Immature natural killer cell (primary cell): ENCODE data around the gene CNTD1. TPM values are rescaled to one million over a fixed set of nuclear protein-coding genes. Genes with fewer than 3 reads are reported as not detected.
"Not testable (repeated sequence)": the region's sequence is repeated elsewhere in the genome, so short reads cannot be mapped to it uniquely, and the experiment has no call there.

Experiments
- DNase-seq, 3 donors: peaks; one replicate each; pipeline ENCODE4 v3.0.0; 2022; ENCODE audit warnings: mixed read lengths in 1 of 3
- H3K27ac Mint-ChIP-seq, 6 donors: one replicate each; pipeline ENCODE4 v1.8.0; 2020; ENCODE audit warnings: mixed read lengths in 6 of 6, mild to moderate bottlenecking in 5 of 6, inconsistent platforms in 4 of 6, moderate library complexity in 3 of 6
- H3K27me3 Mint-ChIP-seq, 3 donors: one replicate each; pipeline ENCODE4 v1.8.0; 2020 to 2021; ENCODE audit warnings: low read depth in 3 of 3, mild to moderate bottlenecking in 3 of 3, mixed read lengths in 3 of 3, moderate library complexity in 3 of 3, inconsistent platforms in 1 of 3
- H3K36me3 Mint-ChIP-seq, 3 donors: one replicate each; pipeline ENCODE4 v1.8.0; 2020; ENCODE audit warnings: mixed read lengths in 3 of 3, inconsistent platforms in 2 of 3, mild to moderate bottlenecking in 2 of 3
- H3K4me1 Mint-ChIP-seq, 2 donors: one replicate each; pipeline ENCODE4 v1.8.0; 2020; ENCODE audit warnings: inconsistent platforms in 2 of 2, mild to moderate bottlenecking in 2 of 2, mixed read lengths in 2 of 2, moderate library complexity in 1 of 2
- H3K4me3 Mint-ChIP-seq, 5 donors: one replicate each; pipeline ENCODE4 v1.8.0; 2020; ENCODE audit warnings: mild to moderate bottlenecking in 5 of 5, mixed read lengths in 5 of 5, inconsistent platforms in 3 of 5, moderate library complexity in 3 of 5
- H3K9me3 Mint-ChIP-seq, 6 donors: one replicate each; pipeline ENCODE4 v1.8.0; 2020; ENCODE audit warnings: mild to moderate bottlenecking in 6 of 6, mixed read lengths in 6 of 6, inconsistent platforms in 4 of 6, moderate library complexity in 3 of 6
- polyA plus RNA-seq, 3 donors: library from polyadenylated mRNA; unstranded; fragments of 300-500 nt; fragmentation: Illumina TruSeq; gene quantifications; one replicate each; pipeline ENCODE4 v1.2.3, GENCODE V29; 2021

CNTD1 gene
- under 1 TPM in 2 of 3 donors, not detected in 1; 0.10 to 0.40 TPM for polyA plus RNA-seq

- H3K4me1 Mint-ChIP-seq = peaks cover 19 to 27% of the 10 kb centered on the region in 2 donors
- no peaks in the 10 kb centered on the region for H3K9me3 Mint-ChIP-seq
- H3K36me3 Mint-ChIP-seq = peaks cover 0 to 10% (median 3%) of the 10 kb centered on the region in 3 donors
- H3K27me3 Mint-ChIP-seq = peaks cover 2 to 6% (median 5%) of the 10 kb centered on the region in 3 donors
- H3K4me3 Mint-ChIP-seq = peak within 1 kb of the TSS; percentile 93 to 98 (median 95)
- peak within 1 kb of the TSS; percentile 56 to 91 (median 82) for H3K27ac Mint-ChIP-seq
- peak; percentile 65 to 69 (median 67) for DNase-seq
Observed at GRCh38 chr17:42798383-42799380, at the start of gene CNTD1, which contains the start of gene COA3. Gene CNTD1, plus strand, starts transcription at chr17:42798861. Its CDS starts 207 bp downstream, at chr17:42799068. Gene COA3, minus strand, starts transcription at chr17:42798704. Its CDS starts 23 bp downstream, at chr17:42798681.

GRCh38 chr17:42748908-42749798 lies 49.5 kb upstream of the CNTD1 start:
- peaks cover 9 to 11% of the 10 kb centered on the region in 2 donors for H3K4me1 Mint-ChIP-seq
- H3K27ac Mint-ChIP-seq = no peak overlapping the region
- H3K4me3 Mint-ChIP-seq = no peak overlapping the region
- DNase-seq = no peak
- H3K36me3 Mint-ChIP-seq = no peaks in the 10 kb centered on the region
- no peaks in the 10 kb centered on the region for H3K9me3 Mint-ChIP-seq
- H3K27me3 Mint-ChIP-seq = peaks cover 3 to 22% (median 6%) of the 10 kb centered on the region in 3 donors

GRCh38 chr17:42750739-42751344 lies 47.8 kb upstream of the CNTD1 start:
- Mint-ChIP-seq H3K27me3 (peaks cover 1 to 19% (median 8%) of the 10 kb centered on the region in 3 donors), H3K4me3 (no peak overlapping the region), H3K9me3 (no peaks in the 10 kb centered on the region), H3K27ac (no peak overlapping the region), H3K36me3 (no peaks in the 10 kb centered on the region), H3K4me1 (no peaks in the 10 kb centered on the region)
- no peak for DNase-seq

GRCh38 chr17:42751628-42752027 lies 47.0 kb upstream of the CNTD1 start:
- no peaks in the 10 kb centered on the region for H3K9me3 Mint-ChIP-seq
- H3K36me3 Mint-ChIP-seq = no peaks in the 10 kb centered on the region
- peaks cover 4 to 19% (median 9%) of the 10 kb centered on the region in 3 donors for H3K27me3 Mint-ChIP-seq
- no peak for DNase-seq
- no peak overlapping the region for H3K27ac Mint-ChIP-seq
- no peaks in the 10 kb centered on the region for H3K4me1 Mint-ChIP-seq
- H3K4me3 Mint-ChIP-seq = no peak overlapping the region

GRCh38 chr17:42754782-42755181 lies 43.9 kb upstream of the CNTD1 start:
- DNase-seq = no peak
- no peak overlapping the region for H3K27ac Mint-ChIP-seq
- no peaks in the 10 kb centered on the region for H3K36me3 Mint-ChIP-seq
- H3K9me3 Mint-ChIP-seq = no peaks in the 10 kb centered on the region
- H3K27me3 Mint-ChIP-seq = peaks cover 10 to 24% (median 14%) of the 10 kb centered on the region in 3 donors
- H3K4me1 Mint-ChIP-seq = no peaks in the 10 kb centered on the region
- H3K4me3 Mint-ChIP-seq = no peak overlapping the region

GRCh38 chr17:42759982-42760651 lies 38.5 kb upstream of the CNTD1 start:
- Mint-ChIP-seq H3K9me3 (peaks cover 0 to 4% (median 0%) of the 10 kb centered on the region in 6 donors), H3K27ac (no peak overlapping the region), H3K27me3 (peaks cover 7 to 36% (median 21%) of the 10 kb centered on the region in 3 donors), H3K4me1 (peaks cover 4 to 8% of the 10 kb centered on the region in 2 donors), H3K36me3 (peaks cover 0 to 3% (median 0%) of the 10 kb centered on the region in 3 donors), H3K4me3 (peak overlapping the region; percentile 31 to 54 (median 42))
- DNase-seq = no peak

- Mint-ChIP-seq H3K4me1 (peaks cover 4 to 8% of the 10 kb centered on the region in 2 donors), H3K27ac (no peak within 1 kb of the TSS)
- peak in 1 of 3 donors; percentile 9 for DNase-seq
Observed at GRCh38 chr17:42760652-42761581, 37.7 kb upstream of the CNTD1 start, which contains the start of gene RAMP2. Gene RAMP2, plus strand, starts transcription at chr17:42761227. Its CDS starts 35 bp downstream, at chr17:42761262.

GRCh38 chr17:42761638-42762037 lies 37.0 kb upstream of the CNTD1 start:
- DNase-seq = no peak
- peaks cover 0 to 4% (median 0%) of the 10 kb centered on the region in 6 donors for H3K9me3 Mint-ChIP-seq
- H3K4me1 Mint-ChIP-seq = peaks cover 4 to 8% of the 10 kb centered on the region in 2 donors
- H3K27ac Mint-ChIP-seq = no peak overlapping the region
- H3K36me3 Mint-ChIP-seq = peaks cover 0 to 3% (median 0%) of the 10 kb centered on the region in 3 donors
- H3K4me3 Mint-ChIP-seq = peak overlapping the region in 3 of 5 donors; percentile 41 to 62 (median 43)
- peaks cover 5 to 36% (median 21%) of the 10 kb centered on the region in 3 donors for H3K27me3 Mint-ChIP-seq

More at GRCh38 chr17:42760652-42761581, 37.7 kb upstream of the CNTD1 start, which contains the start of gene RAMP2:
- H3K36me3 Mint-ChIP-seq = peaks cover 0 to 3% (median 0%) of the 10 kb centered on the region in 3 donors
- H3K27me3 Mint-ChIP-seq = peaks cover 6 to 36% (median 23%) of the 10 kb centered on the region in 3 donors
- H3K4me3 Mint-ChIP-seq = peak within 1 kb of the TSS; percentile 43 to 62 (median 47)
- H3K9me3 Mint-ChIP-seq = peaks cover 0 to 4% (median 0%) of the 10 kb centered on the region in 6 donors

GRCh38 chr17:42766124-42766523 lies 32.5 kb upstream of the CNTD1 start:
- Mint-ChIP-seq H3K27me3 (peaks cover 5 to 22% (median 10%) of the 10 kb centered on the region in 3 donors), H3K36me3 (peaks cover 0 to 3% (median 0%) of the 10 kb centered on the region in 3 donors), H3K27ac (no peak overlapping the region), H3K4me3 (no peak overlapping the region), H3K4me1 (peaks cover 0 to 5% of the 10 kb centered on the region in 2 donors), H3K9me3 (peaks cover 0 to 4% (median 0%) of the 10 kb centered on the region in 6 donors)
- DNase-seq = no peak

- peaks cover 7% of the 10 kb centered on the region in 2 donors for H3K4me1 Mint-ChIP-seq
- H3K27me3 Mint-ChIP-seq = peaks cover 2 to 22% (median 9%) of the 10 kb centered on the region in 3 donors
- H3K4me3 Mint-ChIP-seq = no peak overlapping the region
- peaks cover 0 to 3% (median 0%) of the 10 kb centered on the region in 3 donors for H3K36me3 Mint-ChIP-seq
- H3K27ac Mint-ChIP-seq = no peak overlapping the region
- DNase-seq = no peak
- H3K9me3 Mint-ChIP-seq = no peaks in the 10 kb centered on the region
Observed at GRCh38 chr17:42767512-42767911, 31.1 kb upstream of the CNTD1 start.

- H3K9me3 Mint-ChIP-seq, DNase-seq, H3K36me3 Mint-ChIP-seq, H3K4me3 Mint-ChIP-seq, H3K27ac Mint-ChIP-seq: not testable (repeated sequence)
- Mint-ChIP-seq H3K4me1 (peaks cover 9 to 12% of the 10 kb centered on the region in 2 donors), H3K27me3 (peaks cover 2 to 18% (median 9%) of the 10 kb centered on the region in 3 donors)
Observed at GRCh38 chr17:42768006-42768405, 30.7 kb upstream of the CNTD1 start.
